D721Med (cell line): ENCODE measurements around the gene CSRNP3.
A peak's percentile ranks its signal among the peaks of the same experiment; 100 is the strongest.

Experiments
- DNase-seq: peaks from one replicate; pipeline ENCODE4 v3.0.0; 2011; ENCODE audit warnings: low spot score; ENCODE audit not compliant: insufficient read length
- FAIRE-seq: peaks from 2 replicates; lab custom pipeline; 2011; peaks lifted over from hg19 to GRCh38; lab: Jason Lieb, UNC
- CTCF ChIP-seq: IDR thresholded peaks from 2 replicates; pipeline ENCODE4 v1.5.1; 2012; ENCODE audit warnings: mild to moderate bottlenecking, control low read depth; ENCODE audit not compliant: insufficient read depth; ENCODE audit errors: missing control alignments

The CSRNP3 gene

GRCh38 chr2:165450156-165450555 is 19.3 kb upstream of the CSRNP3 start:
- DNase-seq (no peak), FAIRE-seq (no peak)
- no peak for TF ChIP-seq CTCF

- no peak for TF ChIP-seq CTCF
- no peak for DNase-seq
- no peak for FAIRE-seq
These were observed 17.2 kb upstream of the CSRNP3 start for GRCh38 chr2:165452327-165452726.

GRCh38 chr2:165453561-165454094 is 15.9 kb upstream of the CSRNP3 start:
- no peak for FAIRE-seq
- no peak for DNase-seq
- TF ChIP-seq CTCF, result no peak

- DNase-seq (no peak), FAIRE-seq (no peak)
- no peak for TF ChIP-seq CTCF
These were observed 14.6 kb upstream of the CSRNP3 start for GRCh38 chr2:165454905-165455304.

GRCh38 chr2:165456027-165456426 is 13.5 kb upstream of the CSRNP3 start:
- DNase-seq (no peak), FAIRE-seq (no peak)
- no peak for TF ChIP-seq CTCF

- no peak for TF ChIP-seq CTCF
- DNase-seq (no peak), FAIRE-seq (peak; percentile 90)
These were observed 7.1 kb upstream of the CSRNP3 start for GRCh38 chr2:165462443-165462842.

- FAIRE-seq (no peak), DNase-seq (no peak)
- TF ChIP-seq CTCF, result no peak
These were observed 3.1 kb upstream of the CSRNP3 start for GRCh38 chr2:165466386-165466785.
